K562 (cell line): ENCODE results near the gene DEGS2. TPM values are rescaled to one million over a fixed set of nuclear protein-coding genes. Genes with fewer than 3 reads are reported as not detected.
A peak's percentile ranks its signal among the peaks of the same experiment; 100 is the strongest.

Experiments
- ADNP ChIP-seq: fragments of 200-800 bp; sonication (Bioruptor generic); IDR thresholded peaks from 2 replicates; pipeline ENCODE4 v1.6.1; 2016; ENCODE audit warnings: missing genetic modification characterization, missing compliant biosample characterization
- ATF3 ChIP-seq, 2 experiments: fragments of 450-650 bp in 1 of 2; sonication (generic) in 1 of 2; formaldehyde crosslinking in 1 of 2; IDR thresholded peaks in 1 of 2; conservative IDR thresholded peaks in 1 of 2; 2 replicates each; pipeline versions ENCODE4 v1.6.1 to v1.8.1; 2016 to 2023; ENCODE audit warnings: mild to moderate bottlenecking in 2 of 2, moderate library complexity in 2 of 2, inconsistent platforms in 1 of 2, missing genetic modification reagents in 1 of 2
- E4F1 ChIP-seq: fragments of 250-450 bp; sonication (Bioruptor Pico); IDR thresholded peaks from 2 replicates; pipeline ENCODE4 v1.5.0; 2021; ENCODE audit warnings: mild to moderate bottlenecking, borderline replicate concordance
- JUNB ChIP-seq: fragments of 450-650 bp; formaldehyde crosslinking; conservative IDR thresholded peaks from 2 replicates; pipeline ENCODE4 v1.4.0; 2020; ENCODE audit warnings: mild to moderate bottlenecking
- JUND ChIP-seq, 2 experiments: IDR thresholded peaks; 2 replicates in 1 of 2; 3 replicates in 1 of 2; pipeline ENCODE4 v1.6.1; 2011; ENCODE audit warnings: borderline replicate concordance in 2 of 2, low read depth in 2 of 2, low read length in 2 of 2, improper control_type of control experiment in 1 of 2, missing biosample characterization in 1 of 2, missing genetic modification characterization in 1 of 2, missing genetic modification reagents in 1 of 2
- LCOR ChIP-seq: sonication (generic); formaldehyde crosslinking; IDR thresholded peaks from 2 replicates; pipeline ENCODE4 v1.8.0; 2022; ENCODE audit warnings: mild to moderate bottlenecking, missing genetic modification reagents
- MAFF ChIP-seq: IDR thresholded peaks from 2 replicates; pipeline ENCODE4 v1.6.1; 2012; ENCODE audit warnings: low read length, improper control_type of control experiment
- MEF2A ChIP-seq: IDR thresholded peaks from 2 replicates; pipeline ENCODE4 v1.6.1; 2011; ENCODE audit warnings: low read depth, mild to moderate bottlenecking, low read length, moderate library complexity; ENCODE audit not compliant: control insufficient read depth
- NFE2 ChIP-seq: IDR thresholded peaks from 2 replicates; pipeline ENCODE4 v1.6.1; 2014; ENCODE audit warnings: antibody characterized with exemption, low read depth
- POLR2AphosphoS2 ChIP-seq: IDR thresholded peaks from 2 replicates; pipeline ENCODE4 v1.6.1; 2012; ENCODE audit warnings: low read length, improper control_type of control experiment
- PTRF ChIP-seq: fragments of 450-650 bp; IDR thresholded peaks from 2 replicates; pipeline ENCODE4 v1.6.1; 2016; ENCODE audit warnings: mild to moderate bottlenecking, missing genetic modification characterization, missing compliant biosample characterization
- RBM15 ChIP-seq: fragments of 200-400 bp; formaldehyde crosslinking; IDR thresholded peaks from 2 replicates; pipeline ENCODE4 v1.6.1; 2018; ENCODE audit warnings: mild to moderate bottlenecking, low read length, moderate library complexity; ENCODE audit not compliant: insufficient read depth
- RCOR1 ChIP-seq, 2 experiments: IDR thresholded peaks; 2 replicates each; pipeline ENCODE4 v1.6.1; 2012; ENCODE audit warnings: low read depth in 2 of 2, low read length in 2 of 2, borderline replicate concordance in 1 of 2, improper control_type of control experiment in 1 of 2
- SIN3A ChIP-seq, 2 experiments: fragments of 150-350 bp in 1 of 2; IDR thresholded peaks; 2 replicates each; pipeline ENCODE4 v1.6.1; 2011 to 2016; ENCODE audit warnings: borderline replicate concordance in 2 of 2, low read depth in 2 of 2, low read length in 2 of 2, mild to moderate bottlenecking in 2 of 2, moderate library complexity in 2 of 2; ENCODE audit not compliant: control insufficient read depth in 1 of 2
- SRF ChIP-seq, 2 experiments: fragments of 250-450, 450-650 bp in 1 of 2; sonication (Bioruptor Pico) in 1 of 2; sonication (generic) in 1 of 2; formaldehyde crosslinking; IDR thresholded peaks; 2 replicates each; pipeline versions ENCODE4 v1.5.0 to v1.5.1; 2020 to 2022; ENCODE audit warnings: mild to moderate bottlenecking in 1 of 2, missing genetic modification reagents in 1 of 2
- SRSF9 ChIP-seq: fragments of 200-400 bp; formaldehyde crosslinking; IDR thresholded peaks from 2 replicates; pipeline ENCODE4 v1.6.1; 2017; ENCODE audit warnings: low read depth, low read length, borderline replicate concordance
- TCF3 ChIP-seq: sonication (generic); formaldehyde crosslinking; IDR thresholded peaks from 2 replicates; pipeline ENCODE4 v1.4.0; 2020; ENCODE audit warnings: mild to moderate bottlenecking, missing genetic modification reagents
- TFAM ChIP-seq: fragments of 250-450 bp; sonication (Bioruptor Pico); conservative IDR thresholded peaks from 2 replicates; pipeline ENCODE4 v1.5.0; 2021; ENCODE audit warnings: mild to moderate bottlenecking, moderate library complexity
- ZNF23 ChIP-seq: fragments of 250-450 bp; sonication (Bioruptor Pico); IDR thresholded peaks from 2 replicates; pipeline ENCODE4 v1.4.0; 2020; ENCODE audit warnings: mild to moderate bottlenecking
- ZNF3 ChIP-seq: fragments of 250-450 bp; sonication (Bioruptor Pico); IDR thresholded peaks from 2 replicates; pipeline ENCODE4 v1.5.0; 2021; ENCODE audit warnings: mild to moderate bottlenecking, moderate library complexity
- ZNF76 ChIP-seq: fragments of 250-450 bp; sonication (Bioruptor Pico); IDR thresholded peaks from 2 replicates; pipeline ENCODE4 v1.4.0; 2020; ENCODE audit warnings: mild to moderate bottlenecking, moderate library complexity, borderline replicate concordance
- ZNF79 ChIP-seq: fragments of 250-450 bp; sonication (Bioruptor Pico); IDR thresholded peaks from 2 replicates; pipeline ENCODE4 v1.4.0; 2020; ENCODE audit warnings: low read depth, mild to moderate bottlenecking, moderate library complexity
- polyA plus RNA-seq, 8 experiments: library from polyadenylated mRNA; depleted of rRNA in 4 of 8; stranded (reverse) in 5 of 8; unstranded in 3 of 8; fragments of >200 nt; fragmentation: Nextera tagmentation in 2 of 8; fragmentation: Illumina TruSeq in 1 of 8; extraction: Ambion mirVana in 2 of 8; extraction: Trizol in 1 of 8; gene quantifications; 2 replicates each; pipeline versions ENCODE4 v1.2.1 to v1.2.3, GENCODE V29; 2011 to 2014; ENCODE audit warnings: inconsistent platforms in 1 of 8, missing spikeins in 1 of 8
- total RNA-seq, 7 experiments: library from RNA; depleted of rRNA in 6 of 7; stranded (reverse); fragments of >200 nt in 6 of 7; fragmentation: Illumina TruSeq in 2 of 7; extraction: Trizol in 2 of 7; gene quantifications; 2 replicates each; pipeline versions ENCODE4 v1.2.1 to v1.2.3, GENCODE V29; 2011 to 2021; ENCODE audit warnings: low replicate concordance in 1 of 7
- TF ChIP-seq, protein P1 (sequence below): fragments of 250-450 bp; sonication (Bioruptor Pico); IDR thresholded peaks from 2 replicates; pipeline ENCODE4 v1.8.0; 2022; ENCODE audit warnings: inconsistent platforms

DEGS2 gene
- total and polyA plus RNA-seq, 9 of the 15 experiments (the other 6 are each of a cell fraction or from before 2014, with no cell fraction given), result 0.22 to 2.9 (median 0.70) TPM

GRCh38 chr14:100140452-100141078, 18.9 kb downstream of the DEGS2 start (continued):
- TF ChIP-seq SRF (CRISPR knock-in tag; IDR thresholded peaks at IDR 0.05), result no peak
- no peak for TF ChIP-seq NFE2
- TF ChIP-seq TCF3 (CRISPR knock-in tag), result no peak
- no peak for TF ChIP-seq MAFF
- TF ChIP-seq TFAM, result no peak
- TF ChIP-seq SRSF9, result no peak
- no peak for TF ChIP-seq ADNP (tag)
- TF ChIP-seq PTRF (tag), result no peak
- TF ChIP-seq ZNF79 (CRISPR knock-in tag), result no peak
- TF ChIP-seq RBM15, result no peak
- TF ChIP-seq JUNB, result no peak
- TF ChIP-seq MEF2A, result no peak
- TF ChIP-seq JUND (IDR thresholded peaks at IDR 0.05; ENCODE audit: borderline replicate concordance, low read depth, low read length), result peak; percentile 36; the same call in 1 of the 2 replicates
- peak; percentile 18; the same call in 1 of the 3 replicates for TF ChIP-seq JUND (tag; IDR thresholded peaks at IDR 0.05; ENCODE audit: borderline replicate concordance, low read depth, low read length)
- peak in 1 of 2 experiments; percentile 67; a peak in 2 of 4 replicates for TF ChIP-seq RCOR1 (IDR thresholded peaks at IDR 0.05; ENCODE audit: borderline replicate concordance in 1 of 2, low read depth in 2 of 2, low read length in 2 of 2)
- TF ChIP-seq LCOR (CRISPR knock-in tag), result no peak
- TF ChIP-seq, protein P1, sequence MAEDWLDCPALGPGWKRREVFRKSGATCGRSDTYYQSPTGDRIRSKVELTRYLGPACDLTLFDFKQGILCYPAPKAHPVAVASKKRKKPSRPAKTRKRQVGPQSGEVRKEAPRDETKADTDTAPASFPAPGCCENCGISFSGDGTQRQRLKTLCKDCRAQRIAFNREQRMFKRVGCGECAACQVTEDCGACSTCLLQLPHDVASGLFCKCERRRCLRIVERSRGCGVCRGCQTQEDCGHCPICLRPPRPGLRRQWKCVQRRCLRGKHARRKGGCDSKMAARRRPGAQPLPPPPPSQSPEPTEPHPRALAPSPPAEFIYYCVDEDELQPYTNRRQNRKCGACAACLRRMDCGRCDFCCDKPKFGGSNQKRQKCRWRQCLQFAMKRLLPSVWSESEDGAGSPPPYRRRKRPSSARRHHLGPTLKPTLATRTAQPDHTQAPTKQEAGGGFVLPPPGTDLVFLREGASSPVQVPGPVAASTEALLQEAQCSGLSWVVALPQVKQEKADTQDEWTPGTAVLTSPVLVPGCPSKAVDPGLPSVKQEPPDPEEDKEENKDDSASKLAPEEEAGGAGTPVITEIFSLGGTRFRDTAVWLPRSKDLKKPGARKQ, result no peak
- TF ChIP-seq ZNF23 (CRISPR knock-in tag), result no peak
- no peak for TF ChIP-seq POLR2AphosphoS2
- peak in 1 of 2 experiments; percentile 21; a peak in 1 of 4 replicates for TF ChIP-seq SIN3A (IDR thresholded peaks at IDR 0.05; ENCODE audit: borderline replicate concordance in 2 of 2, control insufficient read depth in 1 of 2, low read depth in 2 of 2, low read length in 2 of 2)
- TF ChIP-seq ZNF76 (CRISPR knock-in tag), result no peak
- TF ChIP-seq E4F1, result no peak
- TF ChIP-seq ATF3 (IDR thresholded peaks at IDR 0.05), result 0 out of 2 replicates have a peak, but pooled peaks have one; percentile 6
- TF ChIP-seq ATF3 (CRISPR knock-in tag; conservative IDR thresholded peaks at IDR 0.05), result no peak
- no peak for TF ChIP-seq ZNF3 (CRISPR knock-in tag)
